ENCODE results near the gene TMEM235. TPM values are rescaled to one million over a fixed set of nuclear protein-coding genes. Genes with fewer than 3 reads are reported as not detected.

The TMEM235 gene
- total RNA-seq, 1 experiment from 2014 or later: not detected

DNA sequence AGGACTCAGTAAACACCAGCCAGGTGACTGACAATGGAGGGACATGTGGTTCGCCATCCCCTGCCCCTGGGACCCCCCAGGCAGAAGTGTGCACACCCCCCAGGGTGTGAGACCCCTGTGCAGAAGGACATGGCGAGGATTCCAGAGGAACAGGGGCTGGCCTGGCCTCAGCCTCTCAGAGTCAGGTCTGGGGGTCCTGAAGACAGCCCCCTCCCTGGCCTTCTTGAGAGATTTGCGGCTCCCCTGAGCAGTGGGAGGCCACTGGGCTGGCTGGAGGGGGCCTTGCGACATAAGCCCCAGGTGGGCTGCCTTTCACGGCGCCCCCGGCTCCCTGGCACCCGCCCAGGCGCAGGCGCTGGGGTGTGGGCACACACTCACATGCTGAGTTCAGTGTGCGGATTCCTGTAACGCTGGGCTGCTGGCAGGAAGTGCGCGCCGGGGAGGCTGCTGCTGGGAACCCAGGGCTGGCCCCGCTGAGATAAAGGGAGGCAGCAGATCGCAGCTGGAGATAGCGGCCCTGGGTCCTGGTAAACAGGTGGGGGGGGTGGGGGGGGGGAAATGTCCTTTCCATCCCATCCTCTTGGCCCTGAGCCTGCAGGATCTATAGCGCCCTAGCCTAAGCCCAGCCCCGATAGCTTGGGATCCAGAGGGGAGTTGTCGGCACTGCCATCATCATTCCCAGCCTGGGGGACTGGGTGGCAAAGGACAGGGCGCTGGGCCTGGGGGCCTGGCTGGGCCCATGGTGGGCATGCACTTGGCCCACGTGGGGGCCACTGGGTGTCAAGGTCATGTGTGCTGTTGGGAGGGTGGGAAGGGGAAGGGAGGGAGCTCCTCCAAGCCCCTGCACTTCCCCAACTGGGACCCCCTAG lies 27.1 kb downstream of the TMEM235 start:
- H3K4me1 Mint-ChIP-seq (ENCODE audit: insufficient read depth, unreplicated experiment): peaks cover 6% of the 10 kb centered on the region
- peaks cover 7% of the 10 kb centered on the region for H3K9me3 Mint-ChIP-seq (ENCODE audit: unreplicated experiment)
- no peak for DNase-seq (ENCODE audit: unreplicated experiment)
- no peak overlapping the region for H3K4me3 Mint-ChIP-seq (ENCODE audit: unreplicated experiment)
- ChIA-PET CTCF (interaction anchor here (0.6 to 1.7 kb wide), 4 partner anchors 9 to 173 kb away, joined by 3 to 5 read pairs (median 3); no protein-coding TSS in a partner anchor), POLR2A (no interaction called here)
- TF ChIP-seq CTCF (IDR thresholded peaks at IDR 0.05; ENCODE audit: unreplicated experiment): no peak
- no TSS peak for BruUV-seq (replicated peaks)
- no peaks in the 10 kb centered on the region for H3K27me3 Mint-ChIP-seq (ENCODE audit: insufficient read depth, unreplicated experiment)
- intact Hi-C loops (cut with micrococcal nuclease): no loop called here
- H3K36me3 Mint-ChIP-seq (ENCODE audit: insufficient read depth, unreplicated experiment): no peaks in the 10 kb centered on the region
- H3K27ac Mint-ChIP-seq (ENCODE audit: low read depth, unreplicated experiment): no peak overlapping the region

- CTCF ChIA-PET: interaction anchor here (0.7 to 1.7 kb wide), 2 partner anchors 10 to 14 kb away, joined by 3 to 5 read pairs; no protein-coding TSS in a partner anchor
- Mint-ChIP-seq H3K4me3 (ENCODE audit: unreplicated experiment) (no peak overlapping the region), H3K36me3 (ENCODE audit: insufficient read depth, unreplicated experiment) (no peaks in the 10 kb centered on the region), H3K27ac (ENCODE audit: low read depth, unreplicated experiment) (no peak overlapping the region), H3K9me3 (ENCODE audit: unreplicated experiment) (peaks cover 7% of the 10 kb centered on the region), H3K27me3 (ENCODE audit: insufficient read depth, unreplicated experiment) (no peaks in the 10 kb centered on the region), H3K4me1 (ENCODE audit: insufficient read depth, unreplicated experiment) (peaks cover 6% of the 10 kb centered on the region)
- DNase-seq (ENCODE audit: unreplicated experiment): no peak
- POLR2A ChIA-PET: no interaction called here
- BruUV-seq (replicated peaks): no TSS peak
- TF ChIP-seq CTCF (IDR thresholded peaks at IDR 0.05; ENCODE audit: unreplicated experiment): no peak
- intact Hi-C loops (cut with micrococcal nuclease): no loop called here
Observed at GRCh38 chr17:78259192-78259554, 27.7 kb downstream of the TMEM235 start.

GRCh38 chr17:78263063-78263735 lies 31.8 kb downstream of the TMEM235 start:
- ChIA-PET CTCF (interaction anchor here (1.5 kb wide), 1 partner anchor 13 kb away, joined by 5 read pairs; no protein-coding TSS in a partner anchor), POLR2A (no interaction called here)
- intact Hi-C loops (cut with micrococcal nuclease): no loop called here
- H3K4me3 Mint-ChIP-seq (ENCODE audit: unreplicated experiment): no peak overlapping the region
- DNase-seq (ENCODE audit: unreplicated experiment): no peak
- no peaks in the 10 kb centered on the region for H3K4me1 Mint-ChIP-seq (ENCODE audit: insufficient read depth, unreplicated experiment)
- H3K27ac Mint-ChIP-seq (ENCODE audit: low read depth, unreplicated experiment): no peak overlapping the region
- no peaks in the 10 kb centered on the region for H3K27me3 Mint-ChIP-seq (ENCODE audit: insufficient read depth, unreplicated experiment)
- no peaks in the 10 kb centered on the region for H3K9me3 Mint-ChIP-seq (ENCODE audit: unreplicated experiment)
- no peak for TF ChIP-seq CTCF (IDR thresholded peaks at IDR 0.05; ENCODE audit: unreplicated experiment)
- no TSS peak for BruUV-seq (replicated peaks)
- no peaks in the 10 kb centered on the region for H3K36me3 Mint-ChIP-seq (ENCODE audit: insufficient read depth, unreplicated experiment)

DNA sequence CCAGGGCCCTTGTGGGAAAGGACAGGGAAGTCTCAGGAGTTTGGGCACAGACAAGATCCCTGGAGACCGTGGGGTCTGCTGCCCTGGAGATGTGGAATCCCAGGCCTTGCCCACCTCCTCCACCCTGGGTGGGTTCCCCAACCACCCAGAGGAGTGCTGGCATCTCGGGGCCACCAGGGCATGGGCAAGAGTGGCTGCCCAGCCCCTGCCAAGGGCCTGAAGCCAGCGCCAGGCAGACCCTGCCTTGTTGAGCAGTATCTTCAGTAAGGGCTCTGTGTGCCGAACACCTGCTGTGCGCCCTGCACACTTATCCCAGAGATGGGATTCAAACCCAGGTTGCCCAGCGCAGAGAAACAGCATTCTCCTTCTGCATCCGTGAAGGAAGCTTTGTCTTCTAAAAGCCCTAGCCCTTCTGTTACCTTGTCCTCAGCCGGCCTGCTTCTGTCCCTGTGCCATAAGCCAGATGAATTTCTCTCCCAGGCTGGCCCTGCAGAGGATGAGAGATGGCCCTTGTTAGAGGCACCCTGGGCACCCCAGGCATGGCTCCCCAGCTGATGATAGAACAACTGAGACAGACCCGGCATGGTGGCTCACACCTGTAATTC lies 32.4 kb downstream of the TMEM235 start:
- no peak for DNase-seq (ENCODE audit: unreplicated experiment)
- BruUV-seq (replicated peaks): no TSS peak
- no peaks in the 10 kb centered on the region for H3K27me3 Mint-ChIP-seq (ENCODE audit: insufficient read depth, unreplicated experiment)
- intact Hi-C loops (cut with micrococcal nuclease): no loop called here
- no peaks in the 10 kb centered on the region for H3K36me3 Mint-ChIP-seq (ENCODE audit: insufficient read depth, unreplicated experiment)
- H3K4me1 Mint-ChIP-seq (ENCODE audit: insufficient read depth, unreplicated experiment): no peaks in the 10 kb centered on the region
- TF ChIP-seq CTCF (IDR thresholded peaks at IDR 0.05; ENCODE audit: unreplicated experiment): no peak
- no peak overlapping the region for H3K4me3 Mint-ChIP-seq (ENCODE audit: unreplicated experiment)
- no peak overlapping the region for H3K27ac Mint-ChIP-seq (ENCODE audit: low read depth, unreplicated experiment)
- POLR2A ChIA-PET: no interaction called here
- CTCF ChIA-PET: no interaction called here
- H3K9me3 Mint-ChIP-seq (ENCODE audit: unreplicated experiment): no peaks in the 10 kb centered on the region
